Common myeloid progenitor, CD34-positive (primary cell): ENCODE data around the gene HBG1.

Source experiments
- CTCF ChIA-PET: fragments of 350-600 bp; sonication (Branson Sonifier 250); formaldehyde crosslinking; loops from one replicate; lab custom pipeline; 2021; ENCODE audit warnings: antibody characterized with exemption; lab: Charles Lee
- POLR2A ChIA-PET: fragments of 350-600 bp; sonication (Branson Sonifier 250); formaldehyde crosslinking; loops from one replicate; lab custom pipeline; 2021; ENCODE audit warnings: antibody characterized with exemption; lab: Charles Lee
- DNase-seq, 3 donors: peaks; one replicate each; pipeline versions ENCODE4 v3.0.0 to v3.0.0-alpha.2; 2013
- H3K27ac ChIP-seq, 2 experiments: 1 replicate in 1 of 2; 2 replicates in 1 of 2; pipeline ENCODE4 v1.7.0; 2013; ENCODE audit warnings: inconsistent platforms in 2 of 2, low read length in 2 of 2, mild to moderate bottlenecking in 2 of 2, low read depth in 1 of 2, moderate library complexity in 1 of 2; ENCODE audit not compliant: severe bottlenecking in 2 of 2, insufficient read depth in 1 of 2, poor library complexity in 1 of 2
- H3K27me3 ChIP-seq, 5 experiments: replicated peaks in 2 of 5; 1 replicate in 3 of 5; 2 replicates in 2 of 5; pipeline versions ENCODE4 v1.6.1 to v1.7.0; 2013; ENCODE audit warnings: low read length in 4 of 5, mild to moderate bottlenecking in 2 of 5, moderate library complexity in 2 of 5, inconsistent platforms in 1 of 5; ENCODE audit not compliant: insufficient read depth in 5 of 5, control insufficient read depth in 4 of 5
- H3K36me3 ChIP-seq, 4 experiments: 1 replicate in 2 of 4; 2 replicates in 2 of 4; pipeline versions ENCODE4 v1.6.1 to v1.7.0; 2013; ENCODE audit warnings: low read length in 3 of 4, control low read depth in 1 of 4, mild to moderate bottlenecking in 1 of 4; ENCODE audit not compliant: control insufficient read depth in 4 of 4, insufficient read depth in 4 of 4
- H3K4me1 ChIP-seq, 4 experiments: 1 replicate in 3 of 4; 2 replicates in 1 of 4; pipeline versions ENCODE4 v1.6.1 to v1.7.1; 2013; ENCODE audit warnings: low read length in 3 of 4, mild to moderate bottlenecking in 3 of 4, control low read depth in 1 of 4, inconsistent platforms in 1 of 4, moderate library complexity in 1 of 4; ENCODE audit not compliant: control insufficient read depth in 4 of 4, insufficient read depth in 4 of 4; ENCODE audit errors: control extremely low read depth in 1 of 4
- H3K4me3 ChIP-seq, 7 experiments: 1 replicate in 4 of 7; 2 replicates in 3 of 7; pipeline versions ENCODE4 v1.5.1 to v1.7.0; 2013; ENCODE audit warnings: mild to moderate bottlenecking in 7 of 7, low read length in 6 of 7, moderate library complexity in 6 of 7, inconsistent platforms in 2 of 7, low read depth in 2 of 7, control low read depth in 1 of 7; ENCODE audit not compliant: insufficient read depth in 4 of 7, control insufficient read depth in 1 of 7; ENCODE audit errors: extremely low read depth in 1 of 7
- H3K9me3 ChIP-seq, 5 experiments: 1 replicate in 4 of 5; 2 replicates in 1 of 5; pipeline versions ENCODE4 v1.6.1 to v1.7.1; 2013; ENCODE audit warnings: low read length in 4 of 5, mild to moderate bottlenecking in 2 of 5, inconsistent platforms in 1 of 5, low read depth in 1 of 5, moderate library complexity in 1 of 5; ENCODE audit not compliant: control insufficient read depth in 4 of 5, insufficient read depth in 2 of 5; ENCODE audit errors: control extremely low read depth in 1 of 5
- WGBS: methylation state at CpG from one replicate; pipeline ENCODE4 v1.1.5; 2013; ENCODE audit not compliant: insufficient coverage; 5-methylcytosine and 5-hydroxymethylcytosine counted together

HBG1 gene

GRCh38 chr11:5241458-5241857, 8.2 kb downstream of the HBG1 start:
- H3K36me3 ChIP-seq, result no peaks in the 10 kb centered on the region
- CTCF ChIA-PET, result interaction anchor here (1.4 kb wide), 1 partner anchor 16 kb away, joined by 3 read pairs; no protein-coding TSS in a partner anchor
- DNase-seq, result no peak
- POLR2A ChIA-PET, result no interaction called here
- no peak overlapping the region for H3K27ac ChIP-seq
- H3K4me3 ChIP-seq, result no peak overlapping the region
- 67% methylated on average over 2 of the region's 3 CpGs for WGBS
- peaks cover 2 to 13% (median 5%) of the 10 kb centered on the region in 4 experiments for H3K4me1 ChIP-seq
- H3K9me3 ChIP-seq, result no peaks in the 10 kb centered on the region
- H3K27me3 ChIP-seq, result no peaks in the 10 kb centered on the region

- no peaks in the 10 kb centered on the region for H3K27me3 ChIP-seq
- no peak overlapping the region for H3K27ac ChIP-seq
- DNase-seq, result no peak
- no peaks in the 10 kb centered on the region for H3K9me3 ChIP-seq
- ChIA-PET POLR2A (interaction anchor here (0.6 kb wide), 1 partner anchor 50 kb away, joined by 3 read pairs; no protein-coding TSS in a partner anchor), CTCF (interaction anchor here (1.4 kb wide), 1 partner anchor 15 kb away, joined by 3 read pairs; no protein-coding TSS in a partner anchor)
- H3K4me1 ChIP-seq, result peaks cover 2 to 14% (median 5%) of the 10 kb centered on the region in 4 experiments
- 100% methylated on average over 1 of the region's 2 CpGs for WGBS
- no peak overlapping the region for H3K4me3 ChIP-seq
- H3K36me3 ChIP-seq, result no peaks in the 10 kb centered on the region
Measured at GRCh38 chr11:5240458-5240857, 9.2 kb downstream of the HBG1 start.

- H3K9me3 ChIP-seq, result no peaks in the 10 kb centered on the region
- H3K27me3 ChIP-seq, result no peaks in the 10 kb centered on the region
- WGBS, result 100% methylated on average over 1 of the region's 1 CpG
- ChIA-PET POLR2A (interaction anchor here (0.6 kb wide), 1 partner anchor 50 kb away, joined by 3 read pairs; no protein-coding TSS in a partner anchor), CTCF (no interaction called here)
- DNase-seq, result no peak
- H3K36me3 ChIP-seq, result no peaks in the 10 kb centered on the region
- peaks cover 3 to 14% (median 8%) of the 10 kb centered on the region in 4 experiments for H3K4me1 ChIP-seq
- no peak overlapping the region for H3K27ac ChIP-seq
- no peak overlapping the region for H3K4me3 ChIP-seq
Measured at GRCh38 chr11:5240056-5240455, 9.6 kb downstream of the HBG1 start.

- POLR2A ChIA-PET, result no interaction called here
- DNase-seq, result no peak
- CTCF ChIA-PET, result no interaction called here
Measured at GRCh38 chr11:5239046-5239445, 10.6 kb downstream of the HBG1 start.

GRCh38 chr11:5238486-5238885, 11.2 kb downstream of the HBG1 start:
- ChIA-PET POLR2A (no interaction called here), CTCF (interaction anchor here (0.9 kb wide), 1 partner anchor 13 kb away, joined by 3 read pairs; no protein-coding TSS in a partner anchor)
- H3K4me3 ChIP-seq, result no peak overlapping the region
- peaks cover 9 to 24% (median 20%) of the 10 kb centered on the region in 4 experiments for H3K4me1 ChIP-seq
- no peaks in the 10 kb centered on the region for H3K36me3 ChIP-seq
- no CpG with 5 or more reads among the region's 2 CpGs for WGBS
- no peak for DNase-seq
- H3K9me3 ChIP-seq, result no peaks in the 10 kb centered on the region
- H3K27ac ChIP-seq, result no peak overlapping the region
- H3K27me3 ChIP-seq, result no peaks in the 10 kb centered on the region

More at GRCh38 chr11:5239046-5239445, 10.6 kb downstream of the HBG1 start:
- Histone ChIP-seq H3K4me3 (no peak overlapping the region), H3K27me3 (no peaks in the 10 kb centered on the region), H3K27ac (no peak overlapping the region), H3K36me3 (no peaks in the 10 kb centered on the region), H3K9me3 (no peaks in the 10 kb centered on the region), H3K4me1 (peaks cover 5 to 19% (median 15%) of the 10 kb centered on the region in 4 experiments)

- Histone ChIP-seq H3K4me3 (no peak overlapping the region), H3K9me3 (no peaks in the 10 kb centered on the region), H3K27me3 (no peaks in the 10 kb centered on the region), H3K4me1 (peaks cover 9 to 28% (median 22%) of the 10 kb centered on the region in 4 experiments), H3K27ac (no peak overlapping the region), H3K36me3 (no peaks in the 10 kb centered on the region)
- WGBS, result 89% methylated on average over 1 of the region's 2 CpGs
- ChIA-PET CTCF (no interaction called here), POLR2A (no interaction called here)
- no peak for DNase-seq
Measured at GRCh38 chr11:5237420-5237819, 12.2 kb downstream of the HBG1 start.

- Histone ChIP-seq H3K9me3 (no peaks in the 10 kb centered on the region), H3K27ac (no peak overlapping the region), H3K36me3 (no peaks in the 10 kb centered on the region), H3K4me3 (no peak overlapping the region), H3K4me1 (peaks cover 9 to 28% (median 20%) of the 10 kb centered on the region in 4 experiments), H3K27me3 (no peaks in the 10 kb centered on the region)
- ChIA-PET CTCF (no interaction called here), POLR2A (no interaction called here)
- no peak for DNase-seq
- WGBS, result 69% methylated on average over 1 of the region's 5 CpGs
Measured at GRCh38 chr11:5235364-5236095, 14.1 kb downstream of the HBG1 start.
